Testis (tissue), 3 donors: ENCODE measurements around the gene GYS1. TPM values are rescaled to one million over a fixed set of nuclear protein-coding genes. Genes with fewer than 3 reads are reported as not detected.
A peak's percentile ranks its signal among the peaks of the same experiment; 100 is the strongest.

ENCODE experiments used
- DNase-seq: peaks from one replicate; pipeline ENCODE4 v3.0.0-alpha.2; 2019
- H3K27ac ChIP-seq, 2 donors: fragments of 200-600 bp; sonication (generic); one replicate each; pipeline ENCODE4 v1.5.1; 2019
- H3K27me3 ChIP-seq: fragments of 200-600 bp; sonication (generic); one replicate; pipeline ENCODE4 v1.5.1; 2019
- H3K36me3 ChIP-seq: fragments of 200-600 bp; sonication (generic); one replicate; pipeline ENCODE4 v1.5.1; 2017; ENCODE audit warnings: low read depth; ENCODE audit errors: missing control alignments
- H3K4me1 ChIP-seq: fragments of 200-600 bp; sonication (generic); one replicate; pipeline ENCODE4 v1.5.1; 2019
- H3K4me3 ChIP-seq, 2 donors: fragments of 200-600 bp; sonication (generic); one replicate each; pipeline ENCODE4 v1.5.1; 2017 to 2019
- H3K9me3 ChIP-seq: fragments of 200-600 bp; sonication (generic); one replicate; pipeline ENCODE4 v1.5.1; 2017
- POLR2A ChIP-seq: fragments of 450-650 bp; IDR thresholded peaks from one replicate; pipeline ENCODE4 v1.6.1; 2017; ENCODE audit warnings: antibody characterized with exemption, mild to moderate bottlenecking, moderate library complexity
- WGBS, 2 donors: methylation state at CpG; one replicate each; pipeline ENCODE4 v1.1.5; 2018; 5-methylcytosine and 5-hydroxymethylcytosine counted together
- intact Hi-C: fragments of 100-400 bp; cut with DNase I; formaldehyde crosslinking; loops from one replicate; pipeline ENCODE4 v1.15.1; 2023; ENCODE audit warnings: low total_unique reads
- polyA plus RNA-seq: library from polyadenylated mRNA; stranded (reverse); fragments of 350-450 nt; fragmentation: Illumina TruSeq; extraction: RNeasy Lipid Tissue Mini Kit (QIAGEN cat#74804); gene quantifications from one replicate; pipeline ENCODE4 v1.2.3, GENCODE V29; 2014; ENCODE audit warnings: low read depth, low replicate concordance; ENCODE audit not compliant: insufficient read depth
- total RNA-seq, 2 donors: library from RNA; depleted of rRNA; stranded (reverse); fragments of >200 nt; gene quantifications; one replicate each; pipeline ENCODE4 v1.2.3, GENCODE V29; 2016
- TF ChIP-seq, protein P1 (sequence below), 3 experiments: fragments of 450-650 bp in 2 of 3; fragments of 200-600 bp in 1 of 3; sonication (generic) in 1 of 3; IDR thresholded peaks; one replicate each; pipeline ENCODE4 v1.5.1; 2016 to 2019; ENCODE audit warnings: antibody characterized with exemption in 3 of 3, mild to moderate bottlenecking in 2 of 3, moderate library complexity in 1 of 3

Gene GYS1
- total and polyA plus RNA-seq, 3 donors from 2014 or later: 13.8 to 23.6 (median 21.1) TPM

DNA sequence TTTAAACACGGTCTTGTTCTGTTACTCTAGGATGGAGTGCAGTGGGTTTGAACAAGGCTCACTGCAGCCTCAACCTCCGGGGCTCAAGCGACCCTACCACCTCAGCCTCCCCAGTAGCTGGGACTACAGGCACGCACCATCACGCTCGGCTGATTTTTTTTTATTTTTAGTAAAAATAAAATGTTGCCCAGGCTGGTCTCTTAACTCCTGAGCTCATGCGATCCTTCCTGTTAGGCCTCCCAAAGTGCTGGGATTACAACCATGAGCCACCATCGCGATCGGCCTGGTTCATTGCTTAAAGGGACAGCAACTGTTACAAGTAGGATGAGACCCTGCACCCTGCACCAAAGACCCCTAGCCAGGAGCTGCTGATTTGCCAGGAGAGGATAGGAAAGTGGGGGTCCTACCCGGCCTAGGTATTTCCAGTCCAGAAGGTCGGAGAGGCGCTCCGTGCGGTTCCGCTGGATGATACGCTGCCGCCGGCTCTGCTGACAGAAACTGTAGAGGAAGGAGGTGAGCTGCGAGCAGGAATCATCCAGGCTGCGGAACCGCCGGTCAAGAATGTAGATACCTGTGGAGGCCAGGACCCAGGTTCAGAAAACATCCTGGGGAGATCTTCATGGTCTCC is 22.9 kb downstream of the GYS1 start:
- Histone ChIP-seq H3K4me1 (peaks cover 8% of the 10 kb centered on the region), H3K4me3 (peak overlapping the region in 1 of 2 donors; percentile 7), H3K36me3 (no peaks in the 10 kb centered on the region), H3K27me3 (no peaks in the 10 kb centered on the region), H3K9me3 (no peaks in the 10 kb centered on the region), H3K27ac (no peak overlapping the region)
- TF ChIP-seq POLR2A: no peak
- TF ChIP-seq, protein P1, sequence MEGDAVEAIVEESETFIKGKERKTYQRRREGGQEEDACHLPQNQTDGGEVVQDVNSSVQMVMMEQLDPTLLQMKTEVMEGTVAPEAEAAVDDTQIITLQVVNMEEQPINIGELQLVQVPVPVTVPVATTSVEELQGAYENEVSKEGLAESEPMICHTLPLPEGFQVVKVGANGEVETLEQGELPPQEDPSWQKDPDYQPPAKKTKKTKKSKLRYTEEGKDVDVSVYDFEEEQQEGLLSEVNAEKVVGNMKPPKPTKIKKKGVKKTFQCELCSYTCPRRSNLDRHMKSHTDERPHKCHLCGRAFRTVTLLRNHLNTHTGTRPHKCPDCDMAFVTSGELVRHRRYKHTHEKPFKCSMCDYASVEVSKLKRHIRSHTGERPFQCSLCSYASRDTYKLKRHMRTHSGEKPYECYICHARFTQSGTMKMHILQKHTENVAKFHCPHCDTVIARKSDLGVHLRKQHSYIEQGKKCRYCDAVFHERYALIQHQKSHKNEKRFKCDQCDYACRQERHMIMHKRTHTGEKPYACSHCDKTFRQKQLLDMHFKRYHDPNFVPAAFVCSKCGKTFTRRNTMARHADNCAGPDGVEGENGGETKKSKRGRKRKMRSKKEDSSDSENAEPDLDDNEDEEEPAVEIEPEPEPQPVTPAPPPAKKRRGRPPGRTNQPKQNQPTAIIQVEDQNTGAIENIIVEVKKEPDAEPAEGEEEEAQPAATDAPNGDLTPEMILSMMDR (IDR thresholded peaks at IDR 0.05): no peak
- no peak for DNase-seq
- intact Hi-C loops: loop anchor here (10.0 kb wide), 1 partner anchor 175 kb away; no protein-coding TSS in a partner anchor
- WGBS, 2 donors: 57 to 79% methylated on average over 18 to 23 of the region's 23 CpGs

DNA sequence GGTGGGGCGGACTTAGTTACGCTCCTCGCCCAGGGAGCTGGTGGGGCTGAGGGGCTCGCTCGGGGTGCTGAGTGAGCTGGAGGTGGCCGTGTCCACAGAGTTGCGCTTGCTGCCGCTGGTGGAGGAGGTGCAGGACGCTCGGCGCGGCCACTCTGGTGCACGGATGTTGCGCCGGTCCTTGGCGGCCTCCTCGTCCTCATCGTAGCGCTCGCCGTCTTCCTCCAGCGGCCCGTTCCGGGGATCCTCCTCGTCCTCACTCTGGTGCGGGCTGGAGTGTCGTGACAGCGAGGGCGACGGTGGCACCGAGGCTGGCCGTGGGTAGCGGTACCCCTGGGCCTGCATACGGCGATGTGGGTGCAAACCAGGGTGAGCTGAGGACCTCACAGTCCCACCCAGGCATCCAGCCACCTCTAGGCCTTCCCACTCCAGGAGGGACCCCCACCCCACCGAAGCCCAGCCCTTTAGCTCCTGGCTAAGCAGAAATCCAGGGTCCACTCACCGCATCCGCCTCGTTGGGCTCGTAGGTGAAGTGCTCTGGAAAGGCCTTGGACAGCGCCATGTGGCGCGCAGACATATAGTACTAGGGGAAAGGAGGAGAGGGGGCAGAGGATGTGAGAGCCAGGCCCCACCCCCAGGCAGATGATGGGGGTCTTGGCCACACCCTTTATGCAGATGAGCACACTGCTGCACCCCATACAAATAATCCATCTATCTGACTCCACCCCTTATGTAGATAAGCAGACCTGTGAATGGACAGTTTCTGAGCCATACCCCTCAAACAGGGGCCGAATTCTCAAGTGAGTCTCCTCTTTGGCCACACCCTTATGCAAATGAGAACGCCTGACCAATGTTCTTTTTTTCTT is 23.6 kb downstream of the GYS1 start:
- peak overlapping the region in 1 of 2 donors; percentile 93 for H3K27ac ChIP-seq
- intact Hi-C loops: loop anchor here (10.0 kb wide), 1 partner anchor 175 kb away; no protein-coding TSS in a partner anchor
- no peak overlapping the region for H3K4me3 ChIP-seq
- H3K27me3 ChIP-seq: no peaks in the 10 kb centered on the region
- DNase-seq: peak; percentile 41
- no peaks in the 10 kb centered on the region for H3K36me3 ChIP-seq
- H3K9me3 ChIP-seq: no peaks in the 10 kb centered on the region
- peaks cover 12% of the 10 kb centered on the region for H3K4me1 ChIP-seq
- 76 to 79% methylated on average over 32 to 45 of the region's 45 CpGs for WGBS, 2 donors
- TF ChIP-seq, protein P1 (IDR thresholded peaks at IDR 0.05): no peak
- no peak for TF ChIP-seq POLR2A

DNA sequence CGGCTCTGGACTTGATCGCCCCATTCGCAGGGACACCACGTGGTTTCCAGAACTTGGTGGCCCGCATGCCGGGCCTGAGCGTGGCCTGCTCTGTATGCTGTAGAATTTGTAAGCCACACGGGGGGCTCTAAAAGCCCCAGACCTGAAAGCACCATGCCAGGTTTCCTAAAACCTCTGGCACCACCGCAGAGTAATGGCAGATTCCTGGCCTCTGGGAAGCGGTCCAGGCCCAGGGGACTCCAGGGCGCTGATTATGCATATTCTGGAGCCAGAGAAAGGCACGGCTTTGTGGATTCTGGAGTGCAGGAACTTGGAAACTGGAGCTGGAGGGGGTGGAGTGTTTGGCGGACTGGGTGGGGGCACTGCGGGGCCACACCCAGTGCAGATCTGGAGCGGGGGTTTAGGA is 24.3 kb downstream of the GYS1 start:
- H3K27me3 ChIP-seq: no peaks in the 10 kb centered on the region
- peak overlapping the region; percentile 22 to 93 for H3K27ac ChIP-seq
- TF ChIP-seq POLR2A: no peak
- TF ChIP-seq, protein P1 (IDR thresholded peaks at IDR 0.05): no peak
- H3K4me3 ChIP-seq: no peak overlapping the region
- DNase-seq: no peak
- peaks cover 19% of the 10 kb centered on the region for H3K4me1 ChIP-seq
- intact Hi-C loops: no loop called here
- WGBS, 2 donors: 64 to 76% methylated on average over 11 to 15 of the region's 15 CpGs
- H3K36me3 ChIP-seq: no peaks in the 10 kb centered on the region
- no peaks in the 10 kb centered on the region for H3K9me3 ChIP-seq

DNA sequence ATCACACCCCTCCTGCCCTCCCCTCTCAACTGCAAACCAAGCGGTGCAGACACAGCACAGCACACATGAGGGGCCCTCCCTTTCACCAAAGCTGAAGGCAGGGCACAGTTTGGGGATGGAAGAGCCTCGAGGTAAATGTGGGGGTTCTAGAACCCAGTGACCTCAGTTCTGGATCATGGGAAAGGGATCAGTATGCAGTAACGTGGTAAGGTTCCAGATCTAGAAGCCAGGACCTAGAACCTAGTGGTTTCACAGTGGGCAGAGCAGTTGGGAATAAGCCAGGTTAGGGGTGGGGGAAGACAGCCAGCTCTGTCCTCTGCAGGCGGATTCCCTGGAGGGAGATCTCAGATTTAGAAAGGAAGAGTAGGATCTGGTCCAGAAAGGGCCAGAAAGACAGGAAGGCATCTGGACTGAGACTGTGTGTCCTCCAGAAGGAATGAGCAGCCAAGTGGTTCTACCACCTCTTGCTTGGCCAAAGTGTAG is 24.9 kb downstream of the GYS1 start:
- peaks cover 25% of the 10 kb centered on the region for H3K4me1 ChIP-seq
- intact Hi-C loops: no loop called here

More for the DNA sequence above, 24.9 kb downstream of the GYS1 start:
- Histone ChIP-seq H3K4me3 (no peak overlapping the region), H3K27ac (peak overlapping the region; percentile 22 to 93), H3K27me3 (no peaks in the 10 kb centered on the region), H3K36me3 (no peaks in the 10 kb centered on the region), H3K9me3 (no peaks in the 10 kb centered on the region)
- TF ChIP-seq, protein P1 (IDR thresholded peaks at IDR 0.05): no peak
- no peak for TF ChIP-seq POLR2A
- no peak for DNase-seq
- 58 to 69% methylated on average over 4 of the region's 4 CpGs for WGBS, 2 donors
